Neural progenitor cell (in vitro differentiated cells): Measurements from ENCODE around the gene DDX31.

ENCODE experiments used
- CTCF ChIP-seq: fragments of 200-600 bp; sonication (generic); IDR thresholded peaks from 2 replicates; pipeline ENCODE4 v1.5.1; 2017; ENCODE audit warnings: antibody characterized with exemption, mild to moderate bottlenecking
- EZH2 ChIP-seq: fragments of 200-600 bp; sonication (generic); IDR thresholded peaks from 2 replicates; pipeline ENCODE4 v1.6.1; 2017; ENCODE audit warnings: antibody characterized with exemption, mild to moderate bottlenecking, moderate library complexity

GRCh38 chr9:132557159-132557558 lies 112.6 kb downstream of the DDX31 start:
- no peak for TF ChIP-seq CTCF
- TF ChIP-seq EZH2, result no peak
